GM12878 (cell line): ENCODE data around the gene CD38. TPM values are rescaled to one million over a fixed set of nuclear protein-coding genes. Genes with fewer than 3 reads are reported as not detected.

Experiments used
- CHD2 ChIP-seq: IDR thresholded peaks from 2 replicates; pipeline ENCODE4 v1.6.1; 2011; ENCODE audit warnings: low read depth, low read length, improper control_type of control experiment, borderline replicate concordance
- DPF2 ChIP-seq: fragments of 450-650 bp; IDR thresholded peaks from 2 replicates; pipeline ENCODE4 v1.6.1; 2017; ENCODE audit warnings: mild to moderate bottlenecking
- HDGF ChIP-seq: fragments of 450-650 bp; IDR thresholded peaks from 2 replicates; pipeline ENCODE4 v1.6.1; 2016; ENCODE audit warnings: antibody characterized with exemption
- JUNB ChIP-seq: IDR thresholded peaks from 2 replicates; pipeline ENCODE4 v1.6.1; 2016; ENCODE audit warnings: antibody characterized with exemption, mild to moderate bottlenecking
- MYC ChIP-seq: IDR thresholded peaks from 2 replicates; pipeline ENCODE4 v1.6.1; 2011; ENCODE audit warnings: mild to moderate bottlenecking, low read length, moderate library complexity, inconsistent platforms; ENCODE audit not compliant: insufficient read depth, insufficient replicate concordance, insufficient read length, severe bottlenecking
- NBN ChIP-seq: fragments of 450-650 bp; IDR thresholded peaks from 2 replicates; pipeline ENCODE4 v1.6.1; 2016
- NR2C2 ChIP-seq: IDR thresholded peaks from 2 replicates; pipeline ENCODE4 v1.6.1; 2011; ENCODE audit warnings: borderline replicate concordance, low read depth; ENCODE audit not compliant: control insufficient read depth, insufficient read length
- PAX8 ChIP-seq: fragments of 450-650 bp; IDR thresholded peaks from 2 replicates; pipeline ENCODE4 v1.6.1; 2017; ENCODE audit warnings: mild to moderate bottlenecking, moderate library complexity
- RB1 ChIP-seq: fragments of 450-650 bp; formaldehyde crosslinking; IDR thresholded peaks from 2 replicates; pipeline ENCODE4 v1.6.1; 2017; ENCODE audit warnings: mild to moderate bottlenecking, borderline replicate concordance
- SKIL ChIP-seq: fragments of 450-650 bp; IDR thresholded peaks from 2 replicates; pipeline ENCODE4 v1.6.1; 2017; ENCODE audit warnings: mild to moderate bottlenecking, low read depth, inconsistent platforms; ENCODE audit not compliant: poor library complexity, severe bottlenecking
- YY1 ChIP-seq: IDR thresholded peaks from 2 replicates; pipeline ENCODE4 v1.6.1; 2011; ENCODE audit warnings: low read depth, mild to moderate bottlenecking, low read length
- ZNF217 ChIP-seq: fragments of 450-650 bp; IDR thresholded peaks from 2 replicates; pipeline ENCODE4 v1.6.1; 2017; ENCODE audit warnings: antibody characterized with exemption, mild to moderate bottlenecking
- polyA plus RNA-seq, 11 experiments: library from polyadenylated mRNA; depleted of rRNA in 4 of 11; unstranded in 6 of 11; stranded (reverse) in 5 of 11; fragments of >200 nt; fragmentation: Nextera tagmentation in 4 of 11; fragmentation: Illumina TruSeq in 1 of 11; extraction: Ambion mirVana in 4 of 11; extraction: Trizol in 1 of 11; gene quantifications; 1 replicate in 1 of 11; 2 replicates in 10 of 11; pipeline versions ENCODE4 v1.2.1 to v1.2.3, GENCODE V29; 2011 to 2016; ENCODE audit warnings: inconsistent platforms in 2 of 11, missing spikeins in 2 of 11, low read depth in 1 of 11
- total RNA-seq, 4 experiments: library from RNA; depleted of rRNA in 3 of 4; stranded (reverse); fragments of >200 nt in 3 of 4; fragmentation: Illumina TruSeq in 1 of 4; extraction: Trizol in 1 of 4; gene quantifications; 2 replicates each; pipeline versions ENCODE4 v1.2.1 to v1.2.3, GENCODE V29; 2013 to 2021
- TF ChIP-seq, protein P1 (sequence below), 3 experiments: IDR thresholded peaks in 2 of 3; conservative IDR thresholded peaks in 1 of 3; 2 replicates each; pipeline ENCODE4 v1.5.1; 2011; ENCODE audit warnings: low read depth in 3 of 3, low read length in 3 of 3, mild to moderate bottlenecking in 3 of 3, control low read depth in 2 of 3, moderate library complexity in 2 of 3, inconsistent platforms in 1 of 3, mixed read lengths in 1 of 3; ENCODE audit not compliant: control insufficient read depth in 2 of 3, insufficient read depth in 1 of 3; ENCODE audit errors: extremely low read depth in 1 of 3

CD38 gene
- total and polyA plus RNA-seq, 10 of the 15 experiments (the other 5 are each of a cell fraction or from before 2014, with no cell fraction given), result 3.5 to 39.8 (median 12.7) TPM

DNA sequence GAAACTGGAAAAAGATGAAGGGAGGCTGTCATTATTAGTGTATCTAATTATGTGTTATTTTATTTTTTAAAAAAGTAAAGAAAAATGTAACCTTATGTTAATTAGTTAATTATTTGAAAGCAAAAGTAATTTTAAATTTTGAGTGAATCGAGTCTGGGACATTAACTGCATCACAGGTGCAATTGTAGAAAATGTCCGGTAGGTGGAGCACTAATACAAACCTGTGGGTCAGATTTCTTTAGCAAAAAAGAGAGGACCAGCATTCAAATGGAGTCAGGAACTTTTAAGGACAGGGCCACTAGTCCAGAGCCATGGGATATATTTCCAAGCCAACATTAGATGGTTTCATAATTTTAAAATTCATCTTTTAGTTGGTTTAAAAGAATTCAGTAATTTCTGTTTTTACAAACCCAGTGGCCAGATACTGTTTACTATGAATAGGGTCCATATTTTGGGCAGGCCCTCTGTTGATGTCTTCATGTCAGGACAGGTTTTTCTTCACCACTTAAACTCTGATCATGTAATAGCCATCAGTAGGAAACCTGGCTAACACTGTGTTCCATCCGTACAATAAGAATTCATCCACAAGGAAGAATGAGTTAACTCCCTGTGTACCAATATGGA is 48.1 kb upstream of the CD38 start (continued):
- TF ChIP-seq NR2C2 (no peak), SKIL (no peak), MYC (no peak), RB1 (no peak), CHD2 (no peak), DPF2 (no peak), PAX8 (no peak), YY1 (0 out of 2 replicates have a peak, but pooled peaks have one; percentile 16), NBN (no peak), HDGF (no peak), JUNB (no peak), ZNF217 (no peak)
- TF ChIP-seq, protein P1, sequence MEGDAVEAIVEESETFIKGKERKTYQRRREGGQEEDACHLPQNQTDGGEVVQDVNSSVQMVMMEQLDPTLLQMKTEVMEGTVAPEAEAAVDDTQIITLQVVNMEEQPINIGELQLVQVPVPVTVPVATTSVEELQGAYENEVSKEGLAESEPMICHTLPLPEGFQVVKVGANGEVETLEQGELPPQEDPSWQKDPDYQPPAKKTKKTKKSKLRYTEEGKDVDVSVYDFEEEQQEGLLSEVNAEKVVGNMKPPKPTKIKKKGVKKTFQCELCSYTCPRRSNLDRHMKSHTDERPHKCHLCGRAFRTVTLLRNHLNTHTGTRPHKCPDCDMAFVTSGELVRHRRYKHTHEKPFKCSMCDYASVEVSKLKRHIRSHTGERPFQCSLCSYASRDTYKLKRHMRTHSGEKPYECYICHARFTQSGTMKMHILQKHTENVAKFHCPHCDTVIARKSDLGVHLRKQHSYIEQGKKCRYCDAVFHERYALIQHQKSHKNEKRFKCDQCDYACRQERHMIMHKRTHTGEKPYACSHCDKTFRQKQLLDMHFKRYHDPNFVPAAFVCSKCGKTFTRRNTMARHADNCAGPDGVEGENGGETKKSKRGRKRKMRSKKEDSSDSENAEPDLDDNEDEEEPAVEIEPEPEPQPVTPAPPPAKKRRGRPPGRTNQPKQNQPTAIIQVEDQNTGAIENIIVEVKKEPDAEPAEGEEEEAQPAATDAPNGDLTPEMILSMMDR (IDR thresholded peaks at IDR 0.05 in 2 of 3, conservative IDR thresholded peaks at IDR 0.05 in 1 of 3; ENCODE audit: control insufficient read depth in 2 of 3, extremely low read depth in 1 of 3, insufficient read depth in 1 of 3, low read depth in 3 of 3, low read length in 3 of 3), result peak; percentile 69 to 77 (median 74)
